Ovary (tissue), 3 donors: ENCODE data around the gene ITPR1.

ENCODE experiments used
- CTCF ChIP-seq, 3 donors: fragments of 450-650 bp in 2 of 3; fragments of 200-600 bp in 1 of 3; IDR thresholded peaks; one replicate each; pipeline versions ENCODE4 v1.5.1 to v1.8.0; 2016 to 2022; ENCODE audit warnings: antibody characterized with exemption in 3 of 3, mild to moderate bottlenecking in 1 of 3
- EP300 ChIP-seq: sonication (generic); formaldehyde crosslinking; IDR thresholded peaks from one replicate; pipeline ENCODE4 v1.6.1; 2017; ENCODE audit warnings: antibody characterized with exemption
- POLR2A ChIP-seq: fragments of 450-650 bp; IDR thresholded peaks from one replicate; pipeline ENCODE4 v1.6.1; 2017; ENCODE audit warnings: antibody characterized with exemption, mild to moderate bottlenecking, moderate library complexity
- donor health status: DM: no; HTN: no; CAD: no.

GRCh38 chr3:4770561-4770960 is 277.4 kb downstream of the ITPR1 start:
- no peak for TF ChIP-seq POLR2A
- TF ChIP-seq CTCF (IDR thresholded peaks at IDR 0.05): no peak
- TF ChIP-seq EP300: no peak
